22Rv1 (cell line): ENCODE results near the gene CBS.

Experiments used
- H3K27ac ChIP-seq: fragments of 450-650 bp; 2 replicates; pipeline ENCODE4 v1.5.1; 2017
- ZFX ChIP-seq: fragments of 450-650 bp; IDR thresholded peaks from 2 replicates; pipeline ENCODE4 v1.6.1; 2017; ENCODE audit warnings: antibody characterized with exemption, borderline replicate concordance
- TF ChIP-seq, protein P1 (sequence below): fragments of 450-650 bp; IDR thresholded peaks from 2 replicates; pipeline ENCODE4 v1.5.1; 2017; ENCODE audit warnings: mild to moderate bottlenecking

CBS gene

DNA sequence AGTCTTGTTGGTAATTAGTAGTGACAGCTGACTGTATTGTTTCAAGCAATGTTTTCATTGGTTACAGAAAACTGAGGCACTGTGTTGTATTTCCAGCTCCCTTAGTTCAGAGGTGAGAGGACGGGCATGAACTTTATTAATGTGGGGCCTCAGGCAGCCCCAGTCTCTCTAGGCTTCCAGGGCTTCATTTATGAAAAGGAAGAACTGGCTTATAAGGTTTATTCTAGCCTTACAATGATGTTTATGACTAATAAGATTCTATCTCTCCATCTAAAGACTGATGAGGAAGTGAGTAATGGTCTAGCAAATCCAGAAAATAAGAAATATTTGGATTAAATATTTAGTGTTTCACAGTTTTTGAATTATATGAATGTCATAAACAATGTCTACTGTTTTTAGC is 41.5 kb downstream of the CBS start:
- H3K27ac ChIP-seq = no peak overlapping the region
- TF ChIP-seq, protein P1, sequence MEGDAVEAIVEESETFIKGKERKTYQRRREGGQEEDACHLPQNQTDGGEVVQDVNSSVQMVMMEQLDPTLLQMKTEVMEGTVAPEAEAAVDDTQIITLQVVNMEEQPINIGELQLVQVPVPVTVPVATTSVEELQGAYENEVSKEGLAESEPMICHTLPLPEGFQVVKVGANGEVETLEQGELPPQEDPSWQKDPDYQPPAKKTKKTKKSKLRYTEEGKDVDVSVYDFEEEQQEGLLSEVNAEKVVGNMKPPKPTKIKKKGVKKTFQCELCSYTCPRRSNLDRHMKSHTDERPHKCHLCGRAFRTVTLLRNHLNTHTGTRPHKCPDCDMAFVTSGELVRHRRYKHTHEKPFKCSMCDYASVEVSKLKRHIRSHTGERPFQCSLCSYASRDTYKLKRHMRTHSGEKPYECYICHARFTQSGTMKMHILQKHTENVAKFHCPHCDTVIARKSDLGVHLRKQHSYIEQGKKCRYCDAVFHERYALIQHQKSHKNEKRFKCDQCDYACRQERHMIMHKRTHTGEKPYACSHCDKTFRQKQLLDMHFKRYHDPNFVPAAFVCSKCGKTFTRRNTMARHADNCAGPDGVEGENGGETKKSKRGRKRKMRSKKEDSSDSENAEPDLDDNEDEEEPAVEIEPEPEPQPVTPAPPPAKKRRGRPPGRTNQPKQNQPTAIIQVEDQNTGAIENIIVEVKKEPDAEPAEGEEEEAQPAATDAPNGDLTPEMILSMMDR = no peak
- no peak for TF ChIP-seq ZFX

DNA sequence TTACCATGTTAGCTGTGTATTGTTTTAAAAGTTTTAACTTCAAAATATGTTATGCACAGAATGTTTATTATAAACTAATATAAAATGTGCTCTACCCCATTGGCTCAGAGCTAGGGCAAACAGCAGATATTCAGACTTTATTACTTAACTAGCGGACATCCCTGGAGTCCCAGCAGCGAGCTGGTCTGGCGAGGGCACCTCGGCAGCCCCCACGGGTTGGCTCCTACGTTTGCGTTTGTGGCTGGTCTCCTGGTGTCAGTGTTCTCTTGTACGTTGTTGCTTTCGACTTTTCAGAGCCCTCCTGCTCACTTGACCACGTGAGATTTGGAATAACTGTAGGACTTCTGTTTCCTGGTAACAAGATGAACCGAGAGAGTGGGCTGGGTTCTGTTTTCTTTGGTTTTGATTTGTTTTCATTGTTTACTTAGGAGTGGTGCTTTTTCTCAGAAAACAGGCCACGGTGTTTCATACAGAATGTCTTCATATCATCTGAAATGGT is 44.5 kb downstream of the CBS start:
- no peak for TF ChIP-seq ZFX
- TF ChIP-seq, protein P1 = no peak
- H3K27ac ChIP-seq = no peak overlapping the region

DNA sequence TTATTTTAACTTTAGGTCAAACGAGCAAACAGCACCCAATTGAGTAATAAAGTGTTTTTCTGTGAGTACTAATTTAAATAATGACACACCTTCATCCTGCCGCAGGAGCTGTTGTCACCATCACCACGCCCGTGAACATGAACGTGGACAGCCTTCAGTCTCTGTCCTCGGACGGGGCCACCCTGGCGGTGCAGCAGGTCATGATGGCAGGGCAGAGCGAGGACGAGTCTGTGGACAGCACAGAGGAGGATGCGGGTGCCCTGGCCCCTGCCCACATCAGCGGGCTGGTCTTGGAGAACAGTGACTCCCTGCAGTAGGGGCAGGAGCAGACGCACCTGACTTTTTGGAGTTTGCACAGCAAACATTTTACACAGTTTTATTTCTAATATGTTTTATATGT is 45.9 kb downstream of the CBS start:
- TF ChIP-seq ZFX = no peak
- TF ChIP-seq, protein P1 = no peak
- no peak overlapping the region for H3K27ac ChIP-seq

DNA sequence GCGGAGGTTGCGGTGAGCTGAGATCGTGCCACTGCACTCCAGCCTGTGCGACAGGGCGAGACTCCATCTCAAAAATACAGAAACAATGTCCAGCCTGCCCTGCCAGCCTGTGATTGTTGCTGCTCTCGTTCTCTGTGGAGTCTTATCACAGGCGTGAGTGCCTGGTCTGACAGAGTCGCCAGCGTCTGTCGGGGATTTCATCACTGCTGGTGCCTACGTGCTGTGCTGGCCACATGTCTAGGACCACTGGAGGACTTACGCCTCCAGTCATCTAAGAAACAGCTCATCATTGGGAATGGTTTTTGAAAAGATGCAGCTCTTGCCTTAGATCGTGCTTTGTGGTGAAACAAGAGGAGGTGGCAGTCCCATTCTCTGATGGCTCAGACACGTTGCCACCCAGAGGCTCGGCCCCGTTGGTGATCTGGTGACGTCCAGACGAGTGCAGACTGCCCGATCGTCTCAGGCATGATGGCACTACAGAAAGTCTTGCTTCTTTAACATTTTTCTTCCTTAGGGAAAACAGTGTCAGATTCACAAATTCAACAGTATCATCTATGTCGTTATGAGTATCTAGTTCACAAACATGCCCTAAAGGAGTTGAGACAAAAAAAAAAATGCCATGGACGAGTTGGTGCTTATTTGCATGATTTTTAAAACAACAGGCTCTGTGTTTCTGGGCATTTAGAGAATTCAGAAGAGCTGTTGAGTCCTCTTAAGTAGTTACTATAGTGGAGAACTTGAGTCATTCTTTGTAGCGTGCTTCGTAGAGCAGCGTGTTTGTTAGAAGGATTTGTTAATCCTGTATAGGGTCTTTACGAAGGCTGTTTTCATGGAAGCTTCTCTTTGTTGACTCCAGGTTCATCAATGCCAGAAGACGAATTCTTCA is 47.5 kb downstream of the CBS start:
- TF ChIP-seq ZFX = no peak
- TF ChIP-seq, protein P1 = no peak
- no peak overlapping the region for H3K27ac ChIP-seq

DNA sequence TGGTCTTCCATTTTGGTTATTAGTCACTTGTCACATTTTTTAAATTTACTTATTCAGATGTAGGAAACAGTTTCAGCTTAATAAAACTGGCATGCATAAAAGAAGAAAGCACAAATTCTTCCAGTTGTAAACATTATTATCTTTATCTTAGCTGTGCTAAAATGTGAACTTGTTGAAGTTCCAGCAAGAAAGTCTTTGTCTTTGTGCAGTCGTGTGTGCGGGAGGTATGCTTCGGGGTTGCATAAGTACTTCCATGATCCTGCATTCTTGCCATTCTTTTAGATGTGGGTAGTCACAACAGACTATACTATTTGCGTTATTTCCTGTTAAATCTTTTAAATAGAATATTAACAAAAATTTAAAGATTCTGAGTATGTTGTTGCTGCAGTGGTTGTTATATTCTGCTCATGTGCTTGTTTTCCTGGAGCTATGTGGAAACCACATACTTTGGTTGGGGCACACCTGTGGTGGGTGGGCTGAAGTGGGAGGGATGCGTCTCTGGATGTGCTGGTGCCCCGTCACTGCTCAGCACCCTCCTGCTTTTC is 49.9 kb downstream of the CBS start:
- H3K27ac ChIP-seq = no peak overlapping the region
- TF ChIP-seq, protein P1 = no peak
- TF ChIP-seq ZFX = no peak

DNA sequence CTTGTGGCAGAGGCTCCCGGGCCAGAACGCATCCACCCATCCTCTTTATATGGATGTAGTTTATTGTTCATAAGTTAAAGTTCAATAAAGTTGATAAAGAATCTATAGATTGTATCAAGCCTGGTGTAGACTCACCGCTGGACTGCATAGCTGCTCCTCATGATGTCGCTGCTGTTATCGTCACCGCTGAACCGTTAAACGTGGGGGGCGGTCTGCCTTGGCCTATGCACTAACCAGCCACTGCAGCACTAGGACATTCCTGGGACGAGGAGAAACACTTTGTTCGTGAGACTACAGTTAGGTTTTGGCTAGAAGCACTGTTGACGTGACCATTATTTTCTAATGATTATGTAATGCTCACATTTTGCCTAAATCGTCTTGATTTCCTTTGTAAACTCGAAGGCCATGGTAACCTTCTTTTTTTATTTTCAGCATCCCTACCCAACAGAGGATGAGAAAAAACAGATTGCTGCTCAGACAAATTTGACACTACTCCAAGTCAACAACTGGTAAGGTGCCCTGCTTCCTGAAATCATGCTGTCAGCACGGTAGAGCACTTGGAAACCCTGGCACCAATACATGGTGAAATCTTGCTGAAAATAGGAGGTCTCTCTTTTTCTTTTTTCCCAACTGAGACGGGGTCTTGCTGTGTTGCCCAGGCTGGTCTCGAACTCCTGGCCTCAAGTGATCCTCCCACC is 51.0 kb downstream of the CBS start:
- TF ChIP-seq, protein P1 = no peak
- no peak for TF ChIP-seq ZFX

More for the DNA sequence above, 51.0 kb downstream of the CBS start:
- no peak overlapping the region for H3K27ac ChIP-seq
